Neural cell (in vitro differentiated cells): ENCODE results near the gene RNF169.

Source experiments
- CTCF ChIP-seq: fragments of 450-650 bp; IDR thresholded peaks from 2 replicates; pipeline ENCODE4 v1.5.1; 2014; ENCODE audit warnings: antibody characterized with exemption, mild to moderate bottlenecking, moderate library complexity; ENCODE audit not compliant: poor library complexity, severe bottlenecking
- EZH2 ChIP-seq: fragments of 200-600, 300-800 bp; shearing (Covaris generic), sonication (generic); IDR thresholded peaks from 2 replicates; pipeline ENCODE4 v1.6.1; 2014; ENCODE audit warnings: antibody characterized with exemption, low read length, borderline replicate concordance, mild to moderate bottlenecking; ENCODE audit not compliant: insufficient read depth, poor library complexity, severe bottlenecking
- RAD21 ChIP-seq: fragments of 450-650 bp; conservative IDR thresholded peaks from 2 replicates; pipeline ENCODE4 v1.6.1; 2014; ENCODE audit warnings: antibody characterized with exemption, mild to moderate bottlenecking, moderate library complexity
- REST ChIP-seq: IDR thresholded peaks from 2 replicates; pipeline ENCODE4 v1.6.1; 2012; ENCODE audit warnings: borderline replicate concordance

GRCh38 chr11:74726547-74727182 lies 22.0 kb upstream of the RNF169 start:
- TF ChIP-seq CTCF (peak; percentile 90), RAD21 (peak; percentile 81), REST (no peak), EZH2 (no peak)
